Thyroid gland (tissue), 4 donors: ENCODE data around the gene PPP4R1.

Experiments used
- POLR2A ChIP-seq, 2 donors: fragments of 450-650 bp; IDR thresholded peaks; one replicate each; pipeline ENCODE4 v1.6.1; 2017; ENCODE audit warnings: antibody characterized with exemption in 2 of 2, mild to moderate bottlenecking in 2 of 2, moderate library complexity in 1 of 2
- TF ChIP-seq, protein P1 (sequence below), 6 experiments: fragments of 200-600 bp in 3 of 6; fragments of 450-650 bp in 3 of 6; sonication (generic) in 3 of 6; IDR thresholded peaks; one replicate each; pipeline ENCODE4 v1.5.1; 2016 to 2019; ENCODE audit warnings: antibody characterized with exemption in 6 of 6, mild to moderate bottlenecking in 2 of 6, inconsistent platforms in 1 of 6, moderate library complexity in 1 of 6

DNA sequence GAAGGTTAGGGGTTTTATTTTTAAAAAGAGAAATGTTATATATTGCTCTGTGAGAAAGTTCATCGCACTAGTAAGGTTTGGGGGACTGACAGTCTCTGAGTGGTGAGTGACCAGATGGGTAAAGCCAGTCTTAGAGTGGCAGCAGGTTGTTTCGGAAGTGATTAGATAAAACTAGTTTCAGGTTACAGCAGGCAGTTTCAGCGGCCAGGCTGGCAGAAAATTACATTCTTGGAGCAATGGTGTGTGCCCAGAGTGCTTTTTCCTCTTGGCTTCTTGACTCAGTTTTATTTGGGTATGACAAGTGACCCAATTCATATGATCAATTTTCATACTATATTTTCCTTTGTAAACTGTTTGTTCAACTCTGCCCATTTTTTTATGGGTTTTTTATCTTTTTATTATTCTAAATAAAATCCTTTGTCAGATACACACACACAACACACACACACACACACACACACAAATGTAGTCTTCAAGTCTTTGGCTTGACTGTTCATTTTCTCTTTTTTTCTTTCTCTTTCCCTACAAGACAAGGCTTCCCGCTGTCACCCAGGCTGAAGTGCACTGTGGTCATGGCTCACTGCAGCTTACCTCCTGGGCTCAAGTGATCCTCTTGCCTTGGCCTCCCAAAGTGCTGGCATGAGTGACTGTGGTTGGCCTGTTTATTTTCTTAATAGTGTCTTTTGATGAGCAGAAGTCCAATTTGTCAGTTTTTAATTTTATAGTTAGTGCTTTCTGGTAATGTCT lies 108.1 kb downstream of the PPP4R1 start:
- TF ChIP-seq, protein P1, sequence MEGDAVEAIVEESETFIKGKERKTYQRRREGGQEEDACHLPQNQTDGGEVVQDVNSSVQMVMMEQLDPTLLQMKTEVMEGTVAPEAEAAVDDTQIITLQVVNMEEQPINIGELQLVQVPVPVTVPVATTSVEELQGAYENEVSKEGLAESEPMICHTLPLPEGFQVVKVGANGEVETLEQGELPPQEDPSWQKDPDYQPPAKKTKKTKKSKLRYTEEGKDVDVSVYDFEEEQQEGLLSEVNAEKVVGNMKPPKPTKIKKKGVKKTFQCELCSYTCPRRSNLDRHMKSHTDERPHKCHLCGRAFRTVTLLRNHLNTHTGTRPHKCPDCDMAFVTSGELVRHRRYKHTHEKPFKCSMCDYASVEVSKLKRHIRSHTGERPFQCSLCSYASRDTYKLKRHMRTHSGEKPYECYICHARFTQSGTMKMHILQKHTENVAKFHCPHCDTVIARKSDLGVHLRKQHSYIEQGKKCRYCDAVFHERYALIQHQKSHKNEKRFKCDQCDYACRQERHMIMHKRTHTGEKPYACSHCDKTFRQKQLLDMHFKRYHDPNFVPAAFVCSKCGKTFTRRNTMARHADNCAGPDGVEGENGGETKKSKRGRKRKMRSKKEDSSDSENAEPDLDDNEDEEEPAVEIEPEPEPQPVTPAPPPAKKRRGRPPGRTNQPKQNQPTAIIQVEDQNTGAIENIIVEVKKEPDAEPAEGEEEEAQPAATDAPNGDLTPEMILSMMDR (IDR thresholded peaks at IDR 0.05) = no peak
- no peak for TF ChIP-seq POLR2A (IDR thresholded peaks at IDR 0.05)
